Myocyte (in vitro differentiated cells): ENCODE measurements around the gene ZBTB38. TPM values are rescaled to one million over a fixed set of nuclear protein-coding genes. Genes with fewer than 3 reads are reported as not detected.

Experiments
- DNase-seq: peaks from one replicate; pipeline ENCODE4 v3.0.0-alpha.2; 2012; ENCODE audit warnings: low read depth
- polyA plus RNA-seq: library from polyadenylated mRNA; unstranded; fragments of >200 nt; gene quantifications from one replicate; pipeline ENCODE4 v1.2.1, GENCODE V29; 2012; ENCODE audit warnings: missing spikeins
- total RNA-seq: library from RNA; depleted of rRNA; stranded (reverse); fragments of >200 nt; gene quantifications from 2 replicates; pipeline ENCODE4 v1.2.3, GENCODE V29; 2014

ZBTB38 gene, protein sequence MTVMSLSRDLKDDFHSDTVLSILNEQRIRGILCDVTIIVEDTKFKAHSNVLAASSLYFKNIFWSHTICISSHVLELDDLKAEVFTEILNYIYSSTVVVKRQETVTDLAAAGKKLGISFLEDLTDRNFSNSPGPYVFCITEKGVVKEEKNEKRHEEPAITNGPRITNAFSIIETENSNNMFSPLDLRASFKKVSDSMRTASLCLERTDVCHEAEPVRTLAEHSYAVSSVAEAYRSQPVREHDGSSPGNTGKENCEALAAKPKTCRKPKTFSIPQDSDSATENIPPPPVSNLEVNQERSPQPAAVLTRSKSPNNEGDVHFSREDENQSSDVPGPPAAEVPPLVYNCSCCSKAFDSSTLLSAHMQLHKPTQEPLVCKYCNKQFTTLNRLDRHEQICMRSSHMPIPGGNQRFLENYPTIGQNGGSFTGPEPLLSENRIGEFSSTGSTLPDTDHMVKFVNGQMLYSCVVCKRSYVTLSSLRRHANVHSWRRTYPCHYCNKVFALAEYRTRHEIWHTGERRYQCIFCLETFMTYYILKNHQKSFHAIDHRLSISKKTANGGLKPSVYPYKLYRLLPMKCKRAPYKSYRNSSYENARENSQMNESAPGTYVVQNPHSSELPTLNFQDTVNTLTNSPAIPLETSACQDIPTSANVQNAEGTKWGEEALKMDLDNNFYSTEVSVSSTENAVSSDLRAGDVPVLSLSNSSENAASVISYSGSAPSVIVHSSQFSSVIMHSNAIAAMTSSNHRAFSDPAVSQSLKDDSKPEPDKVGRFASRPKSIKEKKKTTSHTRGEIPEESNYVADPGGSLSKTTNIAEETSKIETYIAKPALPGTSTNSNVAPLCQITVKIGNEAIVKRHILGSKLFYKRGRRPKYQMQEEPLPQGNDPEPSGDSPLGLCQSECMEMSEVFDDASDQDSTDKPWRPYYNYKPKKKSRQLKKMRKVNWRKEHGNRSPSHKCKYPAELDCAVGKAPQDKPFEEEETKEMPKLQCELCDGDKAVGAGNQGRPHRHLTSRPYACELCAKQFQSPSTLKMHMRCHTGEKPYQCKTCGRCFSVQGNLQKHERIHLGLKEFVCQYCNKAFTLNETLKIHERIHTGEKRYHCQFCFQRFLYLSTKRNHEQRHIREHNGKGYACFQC (N-terminal part only)
- 103 and 108 TPM in 2 replicates for total RNA-seq
- 21.9 TPM for polyA plus RNA-seq

DNA sequence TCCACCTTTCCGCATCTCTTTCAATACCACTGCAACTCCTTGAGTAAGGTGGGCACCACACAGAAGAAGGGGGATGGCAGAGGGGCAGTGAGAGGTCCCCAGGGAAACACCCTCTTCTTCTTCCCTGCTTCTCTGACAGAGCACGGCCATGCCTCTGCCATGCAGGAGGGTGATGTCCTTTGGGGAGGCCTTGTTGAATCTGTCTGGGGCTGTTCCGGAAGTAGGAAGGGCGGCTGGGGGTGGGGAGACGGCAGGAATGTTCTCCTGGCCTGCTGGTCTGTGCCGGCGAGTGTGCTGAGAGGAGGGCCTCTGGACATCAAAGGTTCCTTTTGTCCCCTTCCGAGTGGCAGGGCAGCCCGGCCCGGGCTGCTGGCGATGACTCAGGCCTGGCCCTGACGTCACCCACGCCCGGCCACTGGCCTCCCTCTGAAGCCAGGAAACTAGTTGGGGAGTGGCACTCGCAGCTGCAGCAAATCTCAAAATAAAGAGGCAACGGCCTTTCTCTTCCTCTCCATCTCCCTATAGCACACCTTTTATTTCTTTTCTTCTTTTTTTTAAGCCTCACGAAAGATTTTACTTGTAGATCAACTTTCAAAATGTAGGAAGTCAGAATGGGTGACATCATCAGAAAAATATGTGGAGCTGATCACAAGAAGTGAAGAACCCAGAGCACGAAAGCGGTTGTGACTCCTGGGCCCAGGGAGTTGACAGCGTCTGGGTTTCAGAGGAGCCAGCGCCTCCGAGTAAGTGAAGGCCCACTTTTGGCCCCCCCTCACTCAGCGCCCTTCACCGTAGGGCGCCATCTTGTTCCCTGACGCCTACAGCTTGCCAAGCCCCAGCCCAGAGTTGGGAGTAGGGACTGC, at the start of gene ZBTB38:
TSS of gene ZBTB38 (plus strand) at position 443 of the 863 bp plus-strand sequence. CDS start 73,885 bp downstream, outside the sequence.
- DNase-seq, result peak; percentile 97

DNA sequence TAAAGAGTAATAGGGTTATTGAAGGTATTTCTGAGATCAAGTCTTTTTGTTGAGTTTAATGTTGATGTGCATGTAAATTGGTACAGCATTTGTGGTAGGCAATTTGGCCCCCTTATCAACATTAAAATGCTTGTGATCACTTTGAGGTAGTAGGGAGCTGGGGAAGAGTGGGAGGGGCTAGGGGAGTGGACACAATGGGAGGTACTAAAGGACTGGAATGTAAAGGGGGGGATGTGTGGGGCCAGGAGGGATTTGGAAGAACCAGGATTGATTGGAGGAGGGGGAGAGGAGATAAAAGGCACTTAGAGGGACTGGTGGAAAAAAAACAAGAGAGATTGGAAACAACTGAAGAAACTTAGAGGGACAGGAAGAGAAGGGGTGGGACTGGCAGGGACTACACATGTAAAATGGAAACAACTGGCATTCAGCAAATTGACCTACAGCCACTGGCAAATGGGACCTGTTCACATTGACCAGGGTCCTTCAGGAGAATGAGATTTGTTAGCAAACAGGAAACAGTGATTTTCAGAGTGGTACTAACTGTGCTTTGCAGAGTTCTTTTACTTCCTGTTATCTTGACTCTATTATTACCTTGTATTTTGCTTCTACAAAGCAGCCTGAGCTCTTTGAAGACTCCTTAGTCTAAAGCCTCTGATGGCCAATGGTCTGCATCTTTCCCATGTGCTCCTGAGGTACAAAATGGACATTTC, 47.8 kb upstream of the ZBTB38 start:
- no peak for DNase-seq

DNA sequence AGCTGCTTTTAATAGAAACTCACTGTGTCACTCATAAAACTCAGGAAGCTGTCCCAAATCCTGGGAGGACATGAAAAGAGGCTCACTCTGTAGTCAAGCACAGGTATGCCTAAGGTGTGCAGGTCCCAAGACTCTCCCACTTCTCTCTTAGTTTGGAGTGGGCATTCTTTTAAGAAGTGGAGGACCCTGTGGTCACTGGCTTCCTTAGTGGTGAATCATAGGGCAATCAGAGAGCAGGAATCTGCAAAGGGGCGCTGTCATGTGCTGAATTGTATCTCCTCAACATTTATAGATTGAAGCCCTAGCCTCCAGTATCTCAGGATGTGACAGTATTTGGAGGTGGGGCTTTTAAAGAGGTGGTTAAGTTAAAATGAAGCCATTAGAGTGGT, 47.2 kb upstream of the ZBTB38 start:
- peak; percentile 52 for DNase-seq

DNA sequence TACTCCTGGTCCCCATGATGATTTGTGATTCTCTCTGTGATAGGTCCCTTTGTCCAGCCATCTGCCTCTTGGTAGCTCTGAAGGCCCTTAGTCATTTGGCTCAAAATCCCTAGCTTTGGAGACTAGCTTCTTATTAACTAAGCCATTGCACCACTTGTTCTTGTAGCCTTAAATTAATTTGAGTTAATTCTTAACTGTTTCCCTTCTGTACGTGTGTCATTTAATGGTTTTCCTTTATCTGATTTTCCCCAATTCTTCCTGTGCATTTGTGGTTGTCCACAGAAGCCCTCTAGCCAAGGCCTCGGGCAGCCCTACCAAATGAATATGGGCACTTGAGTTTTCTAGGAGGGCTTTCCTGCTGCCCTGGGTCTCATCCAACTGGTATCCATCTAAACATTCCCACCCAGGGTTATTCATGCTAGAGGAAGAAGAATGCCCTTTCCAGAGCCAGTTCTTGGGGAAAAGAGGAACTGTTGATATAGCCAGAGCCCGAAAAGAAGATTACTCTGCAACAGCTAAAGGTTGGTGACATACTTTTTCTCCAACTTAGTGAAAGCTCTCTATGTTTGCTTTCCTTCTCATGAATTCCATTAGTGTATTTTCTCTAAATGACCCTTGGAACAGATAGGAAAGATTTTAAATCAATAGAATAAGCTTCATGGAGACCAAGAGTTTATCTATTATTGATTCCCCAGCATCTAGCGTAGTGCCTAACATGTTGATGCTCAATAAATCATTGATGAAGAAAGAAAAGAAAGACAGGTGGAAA, 44.2 kb upstream of the ZBTB38 start:
- DNase-seq, result no peak

DNA sequence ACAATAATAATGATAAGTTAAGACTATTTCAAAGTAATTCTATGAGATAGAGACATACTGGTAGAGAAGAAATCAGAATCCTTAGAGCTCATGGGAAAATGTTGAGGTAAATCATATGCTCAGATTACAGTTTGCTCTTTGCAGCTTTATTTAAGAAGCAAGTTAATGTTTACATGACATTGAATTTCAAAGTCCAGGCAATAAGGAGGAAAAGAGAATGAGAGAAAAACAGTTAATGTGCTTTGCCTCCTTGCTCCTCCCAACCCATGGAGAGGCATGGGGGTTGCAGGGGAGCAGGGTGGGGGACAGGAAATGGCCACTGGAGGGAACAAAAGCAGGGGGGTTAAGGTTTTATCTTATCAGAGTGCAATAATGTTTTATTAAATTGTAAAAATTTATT, 42.2 kb upstream of the ZBTB38 start:
- DNase-seq, result no peak

DNA sequence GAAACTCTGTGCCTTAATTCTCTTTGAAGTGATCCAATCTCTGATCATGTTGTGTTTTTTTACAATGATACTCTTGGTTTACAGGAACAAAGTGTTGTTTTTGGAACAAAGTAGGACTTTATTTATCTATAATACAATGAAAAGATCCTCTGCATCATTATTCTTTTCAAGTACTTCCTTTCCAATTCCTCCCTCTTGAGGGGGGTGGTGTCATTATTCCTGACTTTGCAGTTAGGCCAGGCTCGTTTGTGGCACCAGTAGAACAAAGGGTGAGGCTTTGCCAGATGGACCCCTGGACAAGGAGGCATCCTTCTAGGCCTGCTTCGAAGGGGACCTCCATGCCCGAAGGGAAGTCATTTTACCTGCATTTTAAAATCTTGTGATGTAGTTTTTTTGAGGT, 41.7 kb upstream of the ZBTB38 start:
- no peak for DNase-seq

DNA sequence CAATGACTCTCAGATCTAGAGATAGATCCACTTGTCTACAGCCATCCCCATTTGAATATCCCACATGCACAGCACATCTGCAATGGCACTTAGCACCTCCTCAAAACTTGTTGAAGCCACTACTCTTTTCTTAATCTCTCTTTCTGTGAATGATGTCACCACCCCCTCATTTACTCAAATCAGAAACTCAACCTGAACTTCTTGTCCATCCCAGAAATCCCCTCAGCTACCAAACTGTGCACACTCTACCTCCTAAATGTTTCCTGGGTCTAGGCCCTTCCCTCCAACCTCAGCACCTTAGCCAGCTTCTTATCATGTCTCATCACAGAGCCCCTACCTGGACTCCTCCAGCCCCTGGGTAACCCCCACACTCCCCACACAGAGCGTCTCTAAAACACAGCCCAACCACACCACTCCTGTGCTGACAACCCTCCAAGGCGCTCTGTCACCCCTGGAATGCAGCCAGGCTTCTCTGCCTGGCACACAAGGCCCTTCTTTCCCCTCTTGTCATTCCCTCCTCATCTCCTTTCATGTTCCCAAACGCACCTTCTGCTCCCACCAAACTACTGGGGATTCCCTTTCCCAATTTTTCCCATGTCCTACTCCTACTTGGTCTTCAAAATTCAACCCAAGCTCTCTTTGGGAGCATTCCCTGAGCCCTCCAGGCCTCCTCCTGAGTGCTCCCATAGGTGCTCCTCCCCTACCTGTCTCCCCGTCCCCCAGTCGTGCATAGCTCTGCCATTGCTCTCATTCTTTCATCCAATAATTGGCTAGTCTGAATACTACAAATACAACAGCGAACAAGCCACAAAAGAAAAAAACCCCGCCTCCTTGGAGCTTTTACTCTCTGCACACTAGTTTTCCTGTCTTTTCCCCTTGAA, 39.8 kb upstream of the ZBTB38 start:
- no peak for DNase-seq

DNA sequence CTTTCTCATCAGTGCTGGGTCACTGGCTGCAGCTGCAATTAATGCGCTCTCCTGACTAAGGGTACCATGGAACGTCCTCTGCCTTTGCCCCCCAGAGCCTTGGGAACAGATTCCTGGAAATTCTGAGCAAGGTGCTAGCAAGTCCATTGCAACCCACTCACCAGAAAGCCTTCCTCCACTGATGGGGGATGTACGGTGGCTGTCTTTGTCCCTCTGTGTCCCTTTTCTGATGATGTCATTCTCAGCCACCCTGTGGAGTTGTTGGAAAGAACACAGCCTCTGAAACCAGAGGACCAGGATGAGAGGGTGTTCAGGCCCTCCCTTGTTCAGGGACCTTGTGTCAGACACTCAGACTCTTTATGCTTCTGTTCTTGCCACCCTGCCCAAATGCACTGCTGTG, 38.1 kb upstream of the ZBTB38 start:
- DNase-seq, result no peak

DNA sequence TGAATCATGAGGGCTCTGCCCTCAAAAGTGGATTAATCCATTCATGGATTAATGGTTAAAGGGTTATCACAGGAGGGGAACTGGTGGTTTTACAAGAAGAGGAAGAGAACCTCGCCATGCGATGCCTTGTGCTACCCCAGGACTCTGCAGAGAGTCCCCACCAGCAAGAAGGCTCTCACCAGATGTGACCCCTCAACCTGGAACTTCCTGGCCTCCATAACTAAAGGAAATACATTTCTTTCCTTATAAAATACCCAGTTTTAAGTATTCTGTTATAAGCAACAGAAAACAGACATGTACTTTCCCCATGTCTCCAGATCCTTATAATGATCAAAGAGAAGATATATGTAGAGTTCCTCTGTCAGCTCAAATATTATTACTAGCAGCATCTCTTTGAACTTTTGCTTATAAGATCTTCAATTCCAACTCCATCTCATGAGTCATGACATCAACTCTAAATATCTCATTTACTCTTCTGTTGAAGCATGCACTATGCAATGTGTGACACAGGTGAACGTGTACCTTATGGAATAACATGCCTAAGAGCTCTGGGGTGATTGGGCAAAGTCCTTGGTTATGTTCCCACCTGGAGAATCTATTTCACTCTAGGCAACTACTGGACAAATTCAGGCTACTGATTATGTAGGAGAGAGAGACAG, 37.5 kb upstream of the ZBTB38 start:
- no peak for DNase-seq

DNA sequence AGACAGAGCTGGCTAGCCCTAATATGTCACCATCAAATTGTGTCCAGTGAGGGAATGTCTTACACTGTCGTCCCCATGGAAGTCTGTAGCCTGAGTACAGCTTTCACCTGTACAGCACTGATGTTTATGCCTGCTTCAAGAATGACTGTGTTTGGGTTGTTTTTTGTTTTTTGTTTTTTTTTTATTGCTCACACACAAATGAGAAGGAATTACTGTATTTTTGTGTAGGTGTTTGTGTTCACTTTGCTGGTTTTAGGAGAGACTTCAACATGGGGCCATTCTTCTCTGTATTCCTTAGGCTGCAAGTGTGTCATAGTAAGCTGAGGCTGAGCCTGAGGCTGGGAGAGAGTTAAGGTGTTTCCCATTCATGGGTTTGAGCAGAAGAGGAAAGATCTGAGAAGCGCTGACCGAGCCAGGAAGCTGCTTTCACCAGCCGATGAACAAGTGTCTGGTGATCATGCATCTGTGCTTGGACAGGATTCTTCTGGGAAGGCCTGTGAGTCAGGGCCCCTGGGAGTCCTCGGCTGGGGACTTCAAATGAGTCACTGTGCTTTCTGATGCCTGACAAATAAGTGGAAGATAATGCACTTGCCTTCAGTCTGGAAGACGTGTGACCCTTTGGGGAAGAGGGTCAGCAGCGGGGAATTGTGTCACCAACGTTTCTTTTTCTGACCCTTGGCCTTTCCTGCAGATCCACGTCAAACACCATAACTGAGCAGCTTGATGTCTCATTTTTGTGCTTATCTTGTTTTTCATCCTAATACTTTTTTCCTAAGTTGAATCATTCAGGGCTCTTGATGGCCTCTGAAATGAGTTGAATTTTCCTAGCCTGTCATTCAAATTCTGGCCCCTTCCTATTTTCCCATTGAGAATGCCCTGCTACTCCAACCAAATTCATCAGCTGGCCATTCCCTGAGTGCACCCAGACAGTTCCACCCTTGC, 36.7 kb upstream of the ZBTB38 start:
- DNase-seq, result peak; percentile 96

DNA sequence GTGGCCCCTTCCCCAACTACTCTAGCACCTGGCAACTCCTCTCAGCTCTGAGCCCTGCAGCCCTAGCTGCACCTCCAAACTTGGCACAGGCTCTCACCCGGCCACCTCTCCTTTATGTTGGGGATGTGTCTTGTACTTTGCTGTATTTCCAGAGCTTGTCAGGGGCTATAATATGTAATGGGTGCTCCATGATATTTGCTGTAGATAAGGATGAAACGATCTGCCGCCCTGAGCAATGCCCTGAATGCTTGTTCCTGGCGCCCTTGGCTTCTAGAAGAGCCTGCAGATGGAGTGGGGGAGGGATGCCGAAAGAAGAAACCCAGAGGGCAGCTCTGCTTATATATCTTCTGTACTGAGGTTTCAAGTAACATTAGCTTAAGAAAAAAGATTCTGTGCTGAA, 35.9 kb upstream of the ZBTB38 start:
- no peak for DNase-seq

DNA sequence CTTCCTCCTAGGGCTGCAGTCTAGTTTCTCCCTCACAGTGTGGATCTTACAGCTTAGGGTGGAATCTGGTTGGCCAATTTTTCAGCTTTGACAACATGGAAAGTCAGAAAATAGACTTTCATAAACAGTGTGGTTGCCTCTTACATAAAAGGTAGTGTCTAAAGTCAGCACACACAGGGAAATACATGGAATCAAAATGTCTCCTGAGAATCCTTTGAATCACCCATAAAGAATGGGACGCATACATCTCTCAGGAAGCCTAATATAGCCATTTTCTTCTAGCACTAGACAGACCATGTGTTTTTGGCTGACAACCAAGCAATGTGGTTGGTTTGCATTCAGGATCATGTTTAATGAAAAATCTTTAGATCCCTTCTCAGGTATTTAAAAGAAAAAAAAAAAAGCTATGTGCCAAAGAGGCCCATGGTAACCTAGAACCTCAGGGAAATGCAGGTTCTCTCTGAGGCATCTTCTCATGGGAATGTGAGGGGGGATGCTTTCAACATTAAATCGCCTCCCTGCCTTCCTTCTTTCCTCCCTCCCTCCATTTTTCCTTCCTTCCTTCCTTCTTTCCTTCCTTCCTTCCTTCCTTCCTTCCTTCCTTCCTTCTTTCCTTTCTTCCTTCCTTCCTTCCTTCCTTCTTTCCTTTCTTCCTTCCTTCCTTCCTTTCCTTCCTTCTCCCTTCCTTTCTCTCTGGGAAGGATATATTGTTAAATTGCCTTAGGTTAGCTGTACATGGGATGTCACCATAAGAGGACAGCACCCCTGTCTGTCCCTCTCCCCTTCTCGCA, 34.3 kb upstream of the ZBTB38 start:
- DNase-seq, result no peak

DNA sequence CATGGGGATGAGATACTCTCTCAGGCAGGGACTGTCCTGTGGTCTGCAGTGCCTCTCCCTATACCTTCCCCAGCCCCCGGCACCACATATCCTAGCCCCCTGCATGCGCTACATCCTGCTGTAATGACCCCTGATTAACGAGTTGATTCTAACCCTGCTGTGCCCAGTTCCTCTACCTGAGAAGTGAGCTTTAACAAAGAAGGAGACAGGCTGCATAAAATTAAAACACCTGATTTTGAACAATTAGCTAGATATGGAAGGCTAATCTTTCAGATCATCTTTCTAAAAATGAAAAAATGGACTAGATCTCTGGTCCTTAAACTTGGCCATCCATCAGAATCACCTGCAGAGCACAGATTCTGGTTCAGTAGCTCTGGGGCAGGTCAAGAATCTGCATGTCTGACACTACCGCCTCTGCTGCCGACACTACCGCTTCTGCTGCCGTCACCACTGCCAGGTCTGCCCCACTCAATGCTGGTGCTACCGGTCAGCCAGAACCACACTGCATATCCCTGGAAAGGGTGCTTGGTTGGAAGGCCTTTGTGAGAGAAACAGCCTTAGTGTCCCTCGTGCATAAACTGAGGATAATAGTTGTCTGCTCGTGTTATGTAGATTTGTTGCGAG, 33.6 kb upstream of the ZBTB38 start:
- DNase-seq, result no peak

DNA sequence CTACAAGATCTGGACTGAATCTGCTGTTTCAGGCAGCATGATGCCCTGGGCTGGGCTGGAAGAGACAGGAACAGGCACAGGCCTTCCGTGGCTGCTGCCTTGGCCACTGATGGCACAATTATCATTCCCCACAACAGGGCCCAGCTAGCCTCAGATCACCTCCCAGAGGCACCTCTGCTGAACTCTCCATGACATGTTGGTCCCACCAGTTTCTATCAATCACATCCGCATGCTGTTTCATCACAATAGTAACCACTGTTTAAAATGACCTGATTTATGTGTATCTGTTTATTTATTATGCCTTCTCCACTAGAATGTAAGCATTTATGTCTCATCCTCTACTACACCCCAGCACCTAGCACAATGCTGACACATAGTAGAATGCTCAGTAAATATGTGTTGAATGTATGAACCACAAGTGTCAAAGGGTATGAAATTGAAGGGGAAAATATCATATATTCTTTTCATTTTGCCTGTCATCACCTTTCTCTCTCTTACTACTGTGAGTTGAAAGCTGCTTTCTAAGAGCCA, 32.7 kb upstream of the ZBTB38 start:
- peak; percentile 73 for DNase-seq
